Amniotic epithelial cell (primary cell): Measurements from ENCODE around the gene PLEKHF1.
A peak's percentile ranks its signal among the peaks of the same experiment; 100 is the strongest.
"Not testable (repeated sequence)": the region's sequence is repeated elsewhere in the genome, so short reads cannot be mapped to it uniquely, and the experiment has no call there.

ENCODE experiments used
- DNase-seq: peaks from one replicate; pipeline ENCODE4 v3.0.0-alpha.2; 2010; ENCODE audit warnings: low read depth

PLEKHF1 gene

DNA sequence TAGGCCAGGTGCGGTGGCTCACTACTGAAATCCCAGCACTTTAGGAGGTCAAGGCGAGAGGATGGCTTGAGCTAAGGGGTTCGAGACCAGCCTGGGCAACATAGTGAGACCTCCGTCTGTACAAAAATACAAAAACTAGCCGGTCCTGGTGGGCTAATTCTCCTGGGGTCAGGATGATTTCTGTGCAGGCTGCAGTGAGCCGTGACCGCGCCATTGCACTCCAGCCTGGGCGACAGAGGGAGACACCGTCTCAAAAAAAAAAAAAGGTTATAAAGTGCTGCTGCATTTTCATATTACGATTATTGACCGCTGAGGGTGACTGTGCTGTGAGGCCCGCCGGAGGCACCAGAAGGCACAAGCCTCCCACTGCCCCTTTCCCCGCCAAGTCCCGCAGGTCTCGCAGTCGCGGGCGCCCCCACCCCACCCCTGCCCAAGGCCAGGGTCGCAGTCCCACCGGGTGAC, 477 bp upstream of the PLEKHF1 start:
- no peak for DNase-seq

DNA sequence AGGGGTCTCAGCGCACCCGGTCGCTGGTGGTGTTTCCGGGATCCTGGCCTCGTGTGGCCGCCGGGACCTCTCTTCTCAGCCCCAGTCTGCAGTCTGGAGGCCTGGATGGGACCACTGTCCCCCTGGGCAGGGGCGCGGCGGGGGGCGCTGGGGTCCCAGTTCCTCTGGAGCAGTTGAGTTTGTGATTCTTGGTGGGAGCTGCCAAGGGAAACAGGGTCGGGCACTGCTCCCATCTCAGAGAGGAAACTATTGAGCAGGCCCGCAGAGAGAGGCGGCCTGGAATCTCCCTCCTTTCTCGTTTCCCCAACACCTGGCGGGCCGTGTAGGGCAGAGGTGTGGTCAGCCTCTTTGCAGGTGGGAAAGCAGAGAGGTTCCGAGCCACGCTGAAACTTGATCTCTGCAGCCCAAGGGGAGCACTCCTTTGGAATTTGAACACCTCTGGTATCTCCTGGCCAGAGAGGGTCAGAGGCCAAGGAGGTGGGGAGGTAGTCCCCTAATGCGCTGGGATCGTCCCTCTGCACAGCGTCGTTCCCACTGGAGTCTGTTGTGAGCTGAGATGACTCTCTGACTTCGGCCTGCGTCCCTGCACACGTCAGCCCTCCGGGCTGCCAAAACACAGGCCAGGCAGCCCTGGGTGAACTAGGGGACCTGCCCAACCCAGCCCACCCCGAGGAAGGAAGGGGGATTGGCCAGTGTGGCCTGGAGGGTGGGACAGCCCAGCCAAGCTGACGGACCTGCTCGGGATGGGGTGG, 741 bp downstream of the PLEKHF1 start:
- DNase-seq: no peak

DNA sequence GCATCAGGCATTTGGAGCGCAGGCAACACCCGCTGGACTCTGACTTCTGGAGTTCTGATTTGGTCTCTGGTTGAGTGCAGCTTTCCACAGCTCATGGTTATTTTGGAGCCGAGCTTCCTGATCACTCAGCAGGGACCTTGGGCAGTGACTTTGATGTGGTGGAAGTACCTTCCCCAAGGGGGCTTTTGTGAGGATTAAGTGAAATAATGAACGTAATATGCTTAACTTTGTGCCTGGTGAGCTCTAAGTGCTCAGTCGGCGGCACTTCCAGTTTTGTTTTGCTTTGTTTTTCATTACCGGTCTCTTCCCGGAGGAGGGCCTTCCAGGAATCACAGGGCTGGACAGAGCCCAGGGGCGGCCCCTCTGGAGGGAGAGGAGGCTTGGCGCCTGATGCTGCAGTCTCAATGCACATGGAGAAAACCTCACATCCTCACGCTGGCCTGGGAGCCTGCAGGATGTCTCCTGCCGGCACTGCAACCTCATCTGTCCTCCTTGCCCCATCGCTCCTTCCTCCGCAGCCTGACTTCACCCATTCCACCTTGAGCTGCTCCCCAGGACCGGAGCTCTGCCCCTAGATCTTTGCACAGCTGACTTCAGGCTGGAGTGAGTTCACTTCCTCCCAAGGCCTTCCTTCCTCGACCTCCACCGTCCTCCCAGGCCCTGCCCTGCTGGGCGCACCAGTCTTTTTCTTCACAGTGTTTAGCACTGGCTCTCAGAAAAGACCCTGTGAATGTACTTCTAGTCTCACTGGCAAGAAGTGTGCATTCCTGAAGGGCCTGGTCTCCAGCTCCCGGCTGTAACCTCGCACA, 1.5 kb downstream of the PLEKHF1 start:
- peak; percentile 56 for DNase-seq

DNA sequence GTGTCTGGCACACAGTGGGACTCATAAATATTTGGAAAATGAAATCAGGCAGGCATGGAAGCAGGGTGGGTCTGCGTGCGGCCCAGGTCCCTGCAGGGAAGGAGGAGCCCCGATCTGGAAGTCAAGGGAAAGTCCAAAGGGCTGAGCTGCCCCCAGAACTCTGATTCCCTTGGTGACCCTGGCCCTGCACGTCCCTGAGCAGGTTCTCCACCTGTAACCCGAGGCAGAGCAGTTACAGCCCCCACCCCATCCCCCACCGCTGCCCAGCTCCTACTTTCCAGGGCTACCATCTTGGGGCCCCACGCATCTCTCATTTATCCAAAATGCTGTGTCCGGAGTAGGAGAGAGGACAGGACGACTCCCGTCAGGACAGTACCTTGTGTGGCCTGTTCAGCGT, 2.1 kb downstream of the PLEKHF1 start:
- no peak for DNase-seq

DNA sequence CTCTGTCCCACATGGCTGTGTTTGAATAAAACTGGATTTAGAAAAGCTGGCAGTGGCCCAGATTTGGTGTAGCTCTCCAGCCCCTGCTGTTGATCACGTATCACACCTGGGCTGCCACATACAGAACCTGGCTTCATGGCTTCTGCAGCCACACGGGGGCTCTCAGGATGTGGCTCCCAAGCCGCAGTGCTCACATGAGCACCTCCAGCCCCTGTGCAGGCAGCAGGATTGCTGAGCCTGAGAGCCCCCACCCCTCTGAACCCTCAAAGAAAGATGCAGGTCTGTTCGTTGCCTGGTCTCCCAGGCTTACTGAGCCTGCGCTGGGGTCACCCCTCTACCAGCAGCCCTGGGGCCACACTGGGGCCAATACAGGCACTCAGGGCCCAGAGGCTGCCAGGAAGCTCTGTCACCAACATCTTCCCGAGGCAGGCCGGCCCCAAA, 2.7 kb downstream of the PLEKHF1 start:
- no peak for DNase-seq

DNA sequence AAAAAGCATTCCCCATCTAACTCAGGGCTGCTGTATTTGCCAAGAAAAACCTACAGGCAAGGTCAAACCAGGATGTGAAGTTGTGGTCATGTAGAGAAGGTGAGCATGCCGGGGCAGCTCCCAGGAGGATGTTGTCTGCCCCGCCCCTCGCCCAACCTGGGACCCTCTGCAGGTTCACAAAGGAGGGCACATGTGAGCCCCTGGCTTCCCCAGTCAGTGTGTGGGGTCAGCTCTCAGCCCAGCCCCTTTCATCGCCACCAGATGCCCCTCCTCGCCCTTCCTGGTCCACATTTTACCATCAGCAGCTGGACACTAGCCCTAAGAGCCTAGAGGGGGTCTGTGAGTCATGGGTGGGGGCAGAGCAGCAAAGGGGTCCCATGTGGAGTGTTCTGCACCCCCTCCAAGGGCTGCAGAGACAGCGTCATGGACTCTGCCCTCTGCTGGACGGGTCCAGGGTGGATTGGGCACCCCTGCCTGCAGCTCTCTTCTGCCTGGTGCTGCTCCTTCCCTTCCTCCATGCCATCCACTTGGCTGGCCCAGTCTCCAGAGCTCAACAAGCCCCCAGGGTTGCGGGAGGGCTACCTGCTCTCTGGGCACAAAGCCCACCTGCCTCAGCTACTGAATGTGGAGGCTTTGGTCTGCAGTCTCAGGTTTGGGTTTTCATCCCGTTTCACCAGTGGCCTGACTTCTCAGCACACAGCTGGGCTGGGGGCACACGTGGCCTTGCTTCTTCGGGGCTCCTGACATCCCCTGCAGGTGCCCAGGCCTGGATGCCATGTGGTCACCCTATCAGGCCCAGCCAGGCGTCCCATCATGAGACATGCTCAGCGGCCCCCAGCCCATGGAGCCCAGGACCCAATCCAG, 3.7 kb downstream of the PLEKHF1 start:
- DNase-seq: no peak

DNA sequence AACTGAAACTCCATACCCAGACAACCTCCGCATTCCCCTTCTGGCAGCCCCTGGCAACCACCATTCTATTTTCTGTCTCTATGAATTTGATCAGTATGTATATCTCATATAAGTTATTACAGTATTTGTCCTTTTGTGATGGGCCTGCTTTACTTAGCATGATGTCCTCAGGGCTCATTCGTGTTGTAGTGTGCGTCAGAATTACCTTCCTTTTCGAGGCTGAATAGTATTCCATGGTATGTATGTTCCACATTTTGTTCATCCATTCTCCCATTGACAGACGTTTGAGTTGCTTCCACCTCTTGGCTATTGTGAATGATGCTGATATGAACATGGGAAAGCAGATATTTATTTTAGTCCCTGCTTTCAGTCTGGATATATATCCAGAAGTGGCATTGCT, 5.0 kb downstream of the PLEKHF1 start:
- no peak for DNase-seq

DNA sequence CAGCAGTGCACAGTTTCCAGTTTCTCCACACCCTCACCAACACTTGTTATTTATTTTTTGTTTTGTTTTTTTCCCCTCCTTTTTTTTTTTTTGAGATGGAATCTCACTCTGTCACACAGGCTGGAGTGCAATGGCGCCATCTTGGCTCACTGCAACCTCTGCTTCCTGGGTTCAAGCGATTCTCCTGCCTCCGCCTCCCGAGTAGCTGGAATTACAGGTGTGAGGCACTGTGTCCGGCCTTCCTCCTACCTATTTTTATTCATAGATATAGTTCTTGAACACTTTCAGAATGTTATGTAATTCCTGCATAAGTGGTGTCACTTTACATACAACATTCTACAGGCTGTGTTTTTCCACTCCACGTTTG, 5.7 kb downstream of the PLEKHF1 start:
- not testable (repeated sequence) for DNase-seq

DNA sequence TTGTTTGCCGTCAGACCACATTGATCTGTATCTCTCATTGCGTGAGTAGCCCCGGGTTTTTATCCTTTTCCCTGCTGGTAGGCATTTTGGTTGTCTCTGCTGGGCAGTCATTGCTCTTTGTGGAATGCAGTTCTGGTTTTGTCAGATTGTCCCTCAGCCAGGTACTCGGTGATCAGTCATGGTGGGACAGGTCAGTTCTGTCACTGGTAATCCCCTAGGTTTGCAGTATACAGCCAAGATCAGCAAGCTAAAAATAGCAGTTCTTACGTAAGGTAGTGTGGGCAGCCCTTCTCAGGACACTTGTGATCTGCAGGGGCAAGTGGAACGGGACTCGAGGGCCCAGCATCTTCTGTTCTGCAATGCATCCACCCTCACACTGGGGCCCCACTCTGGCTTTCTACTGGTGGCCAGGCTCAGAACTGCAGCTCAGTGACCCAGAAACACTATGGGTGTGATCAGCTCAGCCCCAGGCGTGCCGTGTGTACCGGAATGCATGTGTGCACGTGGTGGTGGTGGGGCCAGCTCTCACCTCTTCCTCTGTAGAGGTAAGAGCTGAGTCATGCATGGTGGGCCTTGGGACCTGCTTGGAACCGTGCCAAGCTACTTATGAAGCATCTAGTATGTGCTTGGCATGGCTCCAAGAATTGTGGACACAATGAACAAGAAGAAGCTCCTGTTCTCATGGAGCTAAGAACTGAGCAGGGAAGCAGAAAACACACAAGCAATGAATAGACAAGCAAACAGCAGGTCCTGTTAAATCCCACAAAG, 6.3 kb downstream of the PLEKHF1 start:
- peak; percentile 40 for DNase-seq

DNA sequence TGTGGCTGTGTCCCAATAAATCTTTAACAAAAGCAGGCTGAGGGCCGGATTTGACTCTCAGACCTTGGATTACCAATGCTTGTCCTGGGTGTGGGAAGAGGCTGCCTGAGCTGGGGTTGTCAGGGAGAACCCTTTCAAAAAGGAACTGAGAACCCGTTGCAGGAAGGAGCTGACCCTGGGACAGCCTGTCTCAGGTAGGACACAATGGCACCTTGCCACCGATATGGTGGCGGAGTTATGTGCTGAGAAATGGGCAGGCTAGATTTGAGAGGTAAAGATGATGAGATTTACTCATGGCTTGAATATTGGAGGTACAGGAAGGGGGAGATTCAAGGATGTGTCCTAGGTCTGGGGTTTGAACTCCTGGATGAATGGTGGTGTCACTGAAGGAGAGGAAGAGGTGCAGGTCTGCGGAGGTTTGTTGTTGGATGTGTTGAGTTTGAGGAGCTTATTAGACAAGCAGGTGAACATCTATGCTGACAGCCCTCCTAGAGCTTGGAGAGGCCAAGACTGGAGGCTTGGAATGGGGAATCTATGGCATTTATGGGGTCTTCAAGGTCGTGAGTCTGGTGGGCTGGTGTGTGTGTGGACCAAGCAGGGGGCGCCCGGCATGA, 7.2 kb downstream of the PLEKHF1 start:
- DNase-seq: no peak

DNA sequence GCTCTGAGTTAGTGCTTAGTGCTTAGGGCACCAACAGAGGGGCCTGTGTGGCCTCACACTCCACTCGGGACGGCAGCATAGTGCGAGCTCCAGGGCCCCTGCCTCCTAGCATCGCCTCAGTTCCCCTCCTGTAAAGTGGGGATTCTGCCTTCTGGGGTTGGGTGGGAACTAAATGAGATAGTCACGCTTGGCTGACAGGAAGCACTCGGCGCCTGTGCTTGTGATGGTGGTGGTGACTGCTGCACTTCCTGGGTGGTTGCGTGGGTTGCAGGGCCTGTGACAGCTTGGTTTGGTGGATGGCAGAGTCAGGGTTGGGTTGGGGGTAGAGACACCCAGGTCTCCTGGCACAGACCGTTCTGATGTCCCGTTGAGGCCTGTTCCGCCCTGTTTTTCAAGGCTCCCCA, 7.7 kb downstream of the PLEKHF1 start:
- no peak for DNase-seq

DNA sequence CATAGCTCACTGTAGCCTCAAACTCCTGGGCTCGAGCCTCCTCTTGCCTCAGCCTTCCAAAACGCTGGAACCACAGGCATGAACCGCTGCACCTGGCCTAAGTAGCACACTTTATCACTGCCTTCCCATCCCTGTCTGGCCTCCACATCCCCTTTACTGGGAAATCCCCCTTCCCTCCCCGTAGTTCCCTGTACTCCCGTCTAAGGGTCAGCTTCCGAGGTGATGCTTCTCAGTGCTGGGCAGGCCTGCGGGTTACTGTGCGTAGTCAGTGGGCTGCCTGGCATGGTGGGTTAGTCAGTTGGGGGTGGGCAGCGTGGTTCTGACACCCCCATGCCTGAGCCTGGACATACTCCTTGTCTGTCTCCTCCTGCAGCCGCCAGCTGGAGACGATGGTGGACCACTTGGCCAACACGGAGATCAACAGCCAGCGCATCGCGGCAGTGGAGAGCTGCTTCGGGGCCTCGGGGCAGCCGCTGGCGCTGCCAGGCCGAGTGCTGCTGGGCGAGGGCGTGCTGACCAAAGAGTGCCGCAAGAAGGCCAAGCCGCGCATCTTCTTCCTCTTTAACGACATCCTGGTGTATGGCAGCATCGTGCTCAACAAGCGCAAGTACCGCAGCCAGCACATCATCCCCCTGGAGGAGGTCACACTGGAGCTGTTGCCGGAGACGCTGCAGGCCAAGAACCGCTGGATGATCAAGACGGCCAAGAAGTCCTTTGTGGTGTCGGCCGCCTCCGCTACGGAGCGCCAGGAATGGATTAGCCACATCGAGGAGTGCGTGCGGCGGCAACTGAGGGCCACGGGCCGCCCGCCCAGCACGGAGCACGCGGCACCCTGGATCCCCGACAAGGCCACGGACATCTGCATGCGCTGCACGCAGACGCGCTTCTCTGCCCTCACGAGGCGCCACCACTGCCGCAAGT, 8.4 kb downstream of the PLEKHF1 start:
- DNase-seq: no peak

DNA sequence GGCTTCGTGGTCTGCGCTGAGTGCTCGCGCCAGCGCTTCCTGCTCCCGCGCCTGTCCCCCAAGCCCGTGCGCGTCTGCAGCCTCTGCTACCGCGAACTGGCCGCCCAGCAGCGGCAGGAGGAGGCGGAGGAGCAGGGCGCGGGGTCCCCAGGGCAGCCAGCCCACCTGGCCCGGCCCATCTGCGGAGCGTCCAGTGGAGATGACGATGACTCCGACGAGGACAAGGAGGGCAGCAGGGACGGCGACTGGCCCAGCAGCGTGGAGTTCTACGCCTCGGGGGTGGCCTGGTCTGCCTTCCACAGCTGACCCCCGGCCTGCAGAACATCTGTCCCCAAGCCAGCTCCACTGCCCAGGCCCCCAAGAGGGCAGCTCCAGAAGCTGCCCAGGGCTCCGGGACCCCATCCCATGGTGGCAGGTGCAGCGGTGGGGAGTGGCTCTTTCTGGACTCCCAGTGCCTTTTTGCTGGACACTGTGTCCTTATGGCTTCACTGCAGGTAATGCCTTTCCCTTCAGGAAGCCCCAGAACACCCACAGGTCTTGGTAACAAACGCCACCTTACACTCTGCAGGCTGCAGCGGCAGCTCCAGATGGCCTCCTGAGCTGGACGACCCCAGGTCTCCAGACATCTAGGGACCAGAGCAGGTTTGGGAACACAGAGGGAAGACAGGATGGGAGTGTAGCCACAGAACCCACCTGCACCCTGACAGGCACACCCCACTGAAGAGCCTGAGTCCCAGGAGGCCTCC, 9.3 kb downstream of the PLEKHF1 start:
- DNase-seq: no peak

DNA sequence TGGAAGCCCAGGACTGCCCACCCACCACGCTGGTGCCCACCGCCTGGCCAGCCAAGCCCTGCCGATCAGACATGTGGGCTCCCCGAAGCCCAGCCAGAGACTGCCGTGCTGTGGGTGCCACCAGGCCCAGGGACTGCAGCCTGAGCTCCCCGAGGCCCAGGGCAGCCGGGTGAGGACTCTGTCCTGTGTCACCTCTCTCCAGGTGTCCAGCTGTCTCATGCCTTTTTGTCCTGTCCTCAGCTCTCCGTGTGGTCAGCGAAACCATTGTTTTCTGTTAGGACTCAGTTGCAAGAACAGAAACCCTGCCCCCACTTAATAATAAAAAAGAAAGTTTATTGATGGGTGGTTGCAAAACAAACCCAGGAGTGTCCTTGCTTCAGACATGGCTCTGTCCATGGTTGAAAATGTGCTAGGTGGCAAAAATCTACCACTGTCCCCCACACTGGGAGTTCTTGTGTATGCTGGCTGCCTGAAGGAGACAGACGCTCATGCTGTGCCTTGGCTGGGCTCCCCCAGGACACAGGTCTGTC, 9.9 kb downstream of the PLEKHF1 start:
- no peak for DNase-seq

DNA sequence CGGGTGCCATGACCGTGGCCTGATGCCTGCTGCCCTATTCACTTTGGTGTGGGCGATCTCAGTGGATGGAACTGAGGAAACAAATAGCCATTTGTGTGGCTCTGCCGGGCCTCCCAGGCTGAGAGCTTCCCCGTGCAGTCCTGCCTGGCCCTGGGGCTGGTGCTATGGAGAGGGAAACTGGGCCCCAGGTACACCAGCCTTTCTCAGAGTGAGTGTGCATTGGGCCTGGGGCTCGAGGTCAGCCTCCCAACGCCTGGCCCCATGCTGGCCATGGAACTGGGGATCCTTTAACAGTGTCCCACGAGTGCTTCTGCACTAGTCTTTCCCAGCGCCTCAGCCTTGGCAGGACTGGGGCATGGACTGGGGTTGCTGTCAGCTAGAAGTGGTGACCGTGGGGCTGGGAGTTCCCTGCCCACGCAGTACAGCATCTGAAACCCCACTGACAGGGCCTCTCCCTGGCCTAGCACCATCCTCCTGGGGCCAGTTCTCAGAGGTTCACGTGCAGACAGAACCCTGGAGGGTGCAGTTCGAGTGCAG, 10.5 kb downstream of the PLEKHF1 start:
- DNase-seq: no peak

DNA sequence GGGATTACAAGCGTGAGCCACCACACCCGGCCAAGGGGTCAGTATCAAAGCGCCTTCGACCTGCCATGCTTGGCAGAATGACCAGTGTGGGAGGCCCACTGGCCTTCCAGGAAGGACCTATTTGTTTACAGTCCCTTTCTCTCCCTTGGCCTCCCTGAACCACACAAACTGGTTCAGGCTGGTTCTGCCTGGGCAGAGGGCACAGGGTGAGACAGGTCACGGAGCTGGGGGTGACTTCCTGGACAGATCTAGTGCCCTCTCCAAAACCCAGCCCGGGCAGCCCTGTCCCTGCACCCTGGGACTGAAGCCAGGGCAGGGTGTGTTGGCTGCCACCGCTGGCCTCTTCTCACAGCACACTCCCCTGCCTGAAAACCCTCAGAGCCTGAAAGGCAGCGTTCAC, 11.3 kb downstream of the PLEKHF1 start:
- no peak for DNase-seq

DNA sequence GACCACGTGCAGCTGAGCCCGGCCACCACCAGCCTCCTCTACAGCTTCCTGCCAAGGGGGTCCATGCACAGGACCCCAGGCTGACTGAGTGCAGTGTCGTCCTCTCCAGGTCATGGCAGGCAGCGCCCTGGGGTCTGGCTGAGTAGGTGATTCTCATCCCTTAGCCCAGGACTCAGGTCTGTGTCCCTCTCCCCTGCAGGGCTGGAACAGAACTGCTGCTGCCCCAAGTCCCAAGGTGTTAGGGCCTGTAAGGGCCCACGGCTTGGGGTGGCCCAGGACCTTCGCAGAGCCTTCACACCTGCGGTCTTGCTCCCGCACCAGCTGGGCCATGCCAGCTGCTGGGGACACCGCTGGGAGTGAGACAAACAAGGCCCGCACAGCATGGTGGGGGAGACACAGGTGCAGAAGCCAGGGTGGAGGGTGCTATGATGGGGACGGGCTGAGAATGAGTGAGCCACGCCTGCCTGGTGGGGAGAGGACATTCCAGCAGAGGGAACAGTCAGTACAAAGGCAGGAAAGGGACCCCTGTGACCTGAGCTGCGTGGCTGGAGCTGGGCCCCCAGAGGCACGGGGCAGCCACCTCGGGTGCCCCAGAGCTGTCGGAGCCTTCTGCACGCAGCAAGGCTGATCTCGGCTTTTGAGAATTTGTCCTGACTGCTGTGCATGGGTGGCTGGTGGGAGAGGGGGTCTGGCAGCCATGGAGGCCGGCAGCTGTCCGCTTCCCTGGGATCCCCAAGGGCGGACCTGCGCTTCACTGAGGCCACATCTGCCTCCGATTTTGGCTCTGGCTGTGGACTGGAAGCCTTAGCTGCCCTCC, 11.9 kb downstream of the PLEKHF1 start:
- DNase-seq: no peak

DNA sequence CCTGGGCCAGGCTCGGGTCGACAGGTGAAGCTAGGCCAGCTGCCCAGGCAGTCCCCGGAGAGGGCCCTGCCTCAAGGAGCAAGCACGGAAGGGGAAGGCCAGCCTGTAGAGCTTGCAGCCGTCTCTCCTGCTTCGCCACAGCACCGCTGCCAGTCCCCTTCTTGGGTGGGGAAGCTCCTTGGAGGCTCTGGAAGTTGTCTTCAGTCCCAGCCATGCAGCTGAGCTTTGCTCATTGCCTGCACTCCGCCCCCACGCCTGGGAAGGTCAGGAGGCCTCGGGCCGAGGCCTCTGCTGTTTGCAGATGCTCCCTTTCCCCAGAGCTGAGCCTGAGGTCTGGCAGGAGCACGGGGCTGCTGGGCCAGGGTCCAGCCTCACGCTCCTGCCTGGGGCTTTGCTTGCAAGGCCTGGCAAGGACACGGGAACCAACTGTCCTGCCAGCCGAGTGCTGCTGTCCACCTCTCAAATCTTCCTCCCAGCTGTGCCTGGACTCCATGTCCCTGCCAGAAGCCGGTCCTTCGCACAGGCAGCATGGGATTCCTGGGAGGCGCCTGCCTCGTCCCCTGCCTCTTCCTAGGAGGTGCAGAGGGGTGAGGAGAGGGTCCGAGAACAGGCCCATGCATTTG, 13.3 kb downstream of the PLEKHF1 start:
- no peak for DNase-seq
